GM12872 (cell line): ENCODE measurements around the gene ADCY1.

Experiments
- TF ChIP-seq, protein P1 (sequence below): IDR thresholded peaks from 3 replicates; pipeline ENCODE4 v1.5.1; 2011; ENCODE audit warnings: low read depth, mild to moderate bottlenecking, low read length, moderate library complexity; ENCODE audit not compliant: insufficient read depth

The ADCY1 gene

DNA sequence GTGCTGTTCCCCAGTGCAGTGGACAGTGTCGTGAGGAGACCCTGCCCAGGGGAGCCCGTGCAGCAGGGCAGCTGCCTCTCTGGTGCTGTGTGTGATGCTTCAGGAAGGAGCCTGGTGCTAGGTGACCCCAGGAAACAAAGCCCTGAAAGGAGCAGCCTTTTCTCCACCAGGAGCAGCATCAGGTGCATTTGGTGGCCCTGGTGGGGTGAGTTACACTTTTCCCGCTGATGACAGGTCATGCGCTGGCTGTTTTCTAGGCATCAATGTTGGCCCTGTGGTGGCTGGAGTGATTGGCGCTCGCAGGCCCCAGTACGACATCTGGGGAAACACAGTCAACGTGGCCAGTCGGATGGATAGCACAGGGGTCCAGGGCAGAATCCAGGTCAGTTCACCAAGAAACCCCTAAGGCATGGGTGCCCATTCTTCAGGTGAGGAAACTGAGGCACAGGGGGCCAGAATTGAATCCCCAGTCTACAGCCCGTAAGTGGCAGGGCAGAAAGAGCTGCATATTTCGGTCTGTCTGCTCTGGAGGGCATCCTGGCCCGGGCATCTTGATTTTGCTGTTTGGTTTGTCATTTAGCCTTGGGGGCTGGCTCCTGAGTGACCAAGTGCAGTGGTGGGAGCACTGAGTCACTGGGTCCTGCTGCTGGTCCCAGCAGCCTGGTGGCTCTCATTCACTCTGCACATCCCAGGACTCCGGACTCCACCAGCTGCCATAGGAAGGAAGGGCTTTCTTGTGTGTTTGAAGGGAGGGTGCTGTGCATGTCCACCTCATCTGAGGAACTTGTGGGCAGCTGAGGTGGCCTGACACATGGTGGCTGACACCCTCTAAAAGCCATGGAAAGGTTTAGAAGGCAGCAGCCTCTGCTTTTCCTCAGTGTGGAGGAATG lies 136.3 kb downstream of the ADCY1 start:
- TF ChIP-seq, protein P1, sequence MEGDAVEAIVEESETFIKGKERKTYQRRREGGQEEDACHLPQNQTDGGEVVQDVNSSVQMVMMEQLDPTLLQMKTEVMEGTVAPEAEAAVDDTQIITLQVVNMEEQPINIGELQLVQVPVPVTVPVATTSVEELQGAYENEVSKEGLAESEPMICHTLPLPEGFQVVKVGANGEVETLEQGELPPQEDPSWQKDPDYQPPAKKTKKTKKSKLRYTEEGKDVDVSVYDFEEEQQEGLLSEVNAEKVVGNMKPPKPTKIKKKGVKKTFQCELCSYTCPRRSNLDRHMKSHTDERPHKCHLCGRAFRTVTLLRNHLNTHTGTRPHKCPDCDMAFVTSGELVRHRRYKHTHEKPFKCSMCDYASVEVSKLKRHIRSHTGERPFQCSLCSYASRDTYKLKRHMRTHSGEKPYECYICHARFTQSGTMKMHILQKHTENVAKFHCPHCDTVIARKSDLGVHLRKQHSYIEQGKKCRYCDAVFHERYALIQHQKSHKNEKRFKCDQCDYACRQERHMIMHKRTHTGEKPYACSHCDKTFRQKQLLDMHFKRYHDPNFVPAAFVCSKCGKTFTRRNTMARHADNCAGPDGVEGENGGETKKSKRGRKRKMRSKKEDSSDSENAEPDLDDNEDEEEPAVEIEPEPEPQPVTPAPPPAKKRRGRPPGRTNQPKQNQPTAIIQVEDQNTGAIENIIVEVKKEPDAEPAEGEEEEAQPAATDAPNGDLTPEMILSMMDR: no peak

GRCh38 chr7:45711161-45711490 lies 137.0 kb downstream of the ADCY1 start:
- TF ChIP-seq, protein P1: no peak

DNA sequence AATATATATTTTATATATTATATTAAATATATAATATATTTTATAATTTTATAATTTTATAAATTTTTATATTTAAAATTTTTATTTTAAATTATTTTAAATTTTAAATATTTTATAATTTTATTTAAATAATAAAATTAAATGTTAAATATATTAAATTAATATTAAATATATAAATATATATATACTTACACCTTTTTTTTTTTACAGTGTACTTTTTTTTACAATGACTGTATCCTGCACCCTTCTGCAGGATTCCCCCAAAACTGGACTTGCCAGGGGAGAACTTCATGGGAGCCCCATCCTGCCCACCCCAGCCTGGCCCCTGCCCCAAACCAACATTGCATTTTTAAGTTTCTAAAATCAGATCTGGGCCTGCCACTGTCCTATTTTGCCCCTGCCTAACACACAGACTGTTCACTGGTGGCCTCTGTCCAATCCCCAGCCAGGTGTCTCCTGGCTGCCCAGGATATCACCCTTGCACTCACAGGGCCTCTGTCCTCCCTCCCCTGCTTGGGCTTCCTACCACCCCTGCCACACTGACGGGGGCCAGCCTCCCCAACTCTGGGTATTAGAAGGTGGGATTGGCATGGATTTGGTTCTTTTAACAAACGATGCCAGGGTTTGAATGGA lies 138.0 kb downstream of the ADCY1 start:
- TF ChIP-seq, protein P1: no peak

GRCh38 chr7:45712872-45713668 lies 138.9 kb downstream of the ADCY1 start:
- TF ChIP-seq, protein P1: no peak

- TF ChIP-seq, protein P1: no peak
Measured at GRCh38 chr7:45713669-45714520, 139.7 kb downstream of the ADCY1 start.

DNA sequence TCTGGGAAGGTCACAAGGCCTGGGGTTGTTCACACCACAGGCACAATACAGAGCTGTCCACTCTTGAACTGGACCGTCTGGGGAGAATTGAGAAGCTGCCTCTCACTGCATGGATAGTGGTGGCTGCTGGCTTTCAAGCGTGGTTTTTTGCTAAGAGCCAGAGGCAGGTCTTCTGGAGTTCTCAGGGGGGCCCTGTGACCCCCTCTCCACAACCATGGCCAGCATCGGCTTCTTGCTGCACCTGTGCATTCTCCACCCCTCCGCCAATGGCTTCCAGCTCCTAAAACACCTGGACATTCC lies 140.3 kb downstream of the ADCY1 start:
- TF ChIP-seq, protein P1: no peak
